GM19324 (cell line): ENCODE measurements around the gene COL27A1.

Experiments
- ATAC-seq: cut with Tn5 transposase; IDR thresholded peaks from one replicate; pipeline ENCODE4 v1.9.1; 2021; ENCODE audit warnings: mild to moderate bottlenecking, moderate library complexity; ENCODE audit not compliant: unreplicated experiment, low FRiP score

Gene COL27A1

GRCh38 chr9:114221706-114222465 is 66.5 kb downstream of the COL27A1 start:
- ATAC-seq = no peak

- no peak for ATAC-seq
Measured at GRCh38 chr9:114223564-114224246, 68.4 kb downstream of the COL27A1 start.

- ATAC-seq = no peak
Measured at GRCh38 chr9:114224247-114224610, 68.9 kb downstream of the COL27A1 start.

GRCh38 chr9:114225561-114226212 is 70.3 kb downstream of the COL27A1 start:
- no peak for ATAC-seq

GRCh38 chr9:114226246-114227055 is 71.1 kb downstream of the COL27A1 start:
- ATAC-seq = no peak

- no peak for ATAC-seq
Measured at GRCh38 chr9:114227288-114228015, 72.1 kb downstream of the COL27A1 start.

- ATAC-seq = no peak
Measured at GRCh38 chr9:114228016-114228808, 72.9 kb downstream of the COL27A1 start.

GRCh38 chr9:114229295-114229694 is 74.0 kb downstream of the COL27A1 start:
- no peak for ATAC-seq

- ATAC-seq = no peak
Measured at GRCh38 chr9:114230068-114230467, 74.7 kb downstream of the COL27A1 start.

- ATAC-seq = no peak
Measured at GRCh38 chr9:114231273-114231672, 75.9 kb downstream of the COL27A1 start.

GRCh38 chr9:114231719-114232449 is 76.5 kb downstream of the COL27A1 start:
- ATAC-seq = no peak

GRCh38 chr9:114233491-114234185 is 78.3 kb downstream of the COL27A1 start:
- ATAC-seq = no peak

- no peak for ATAC-seq
Measured at GRCh38 chr9:114235033-114235661, 79.8 kb downstream of the COL27A1 start.

GRCh38 chr9:114236391-114237138 is 81.2 kb downstream of the COL27A1 start:
- ATAC-seq = no peak

GRCh38 chr9:114237247-114237646 is 81.9 kb downstream of the COL27A1 start:
- ATAC-seq = no peak

GRCh38 chr9:114237781-114238180 is 82.4 kb downstream of the COL27A1 start:
- no peak for ATAC-seq

GRCh38 chr9:114238472-114238871 is 83.1 kb downstream of the COL27A1 start:
- ATAC-seq = no peak
